ENCODE data around the gene RIN3. TPM values are rescaled to one million over a fixed set of nuclear protein-coding genes. Genes with fewer than 3 reads are reported as not detected.

Gene RIN3
- total and polyA plus RNA-seq, 2 experiments from 2014 or later = 3.5 to 5.4 TPM

DNA sequence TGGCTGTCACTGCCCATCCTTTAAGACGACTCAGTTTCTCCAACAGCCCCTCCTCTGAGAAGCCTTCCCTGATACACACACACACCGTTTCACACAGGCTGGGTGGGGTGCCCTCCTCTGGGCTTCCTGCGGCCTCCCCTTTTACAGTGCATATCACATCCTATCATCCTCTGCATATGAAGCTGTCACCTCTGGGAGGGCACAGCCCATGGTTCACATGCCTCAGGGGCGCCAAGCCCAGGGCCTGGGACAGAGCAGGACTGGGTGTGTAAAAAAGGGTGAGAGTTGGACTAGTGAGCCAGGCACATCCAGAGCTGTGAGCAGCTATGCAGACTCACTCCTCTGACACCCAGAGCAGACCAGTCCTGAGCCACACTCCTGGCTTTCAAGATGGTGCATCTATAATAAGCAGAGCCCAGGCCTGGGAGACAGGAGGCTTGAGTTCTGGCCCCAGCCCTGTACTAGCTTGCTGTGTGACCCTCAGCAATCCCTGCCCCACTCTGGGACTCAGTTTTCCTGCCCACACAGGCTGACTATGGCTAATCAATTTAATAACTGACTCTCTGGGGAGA, 172.3 kb downstream of the RIN3 start:
- Histone ChIP-seq H3K4me3 (no peak overlapping the region), H3K36me3 (no peaks in the 10 kb centered on the region), H3K27ac (no peak overlapping the region), H3K27me3 (peaks cover 18% of the 10 kb centered on the region), H3K4me1 (ENCODE audit: low read depth) (no peaks in the 10 kb centered on the region), H3K9me3 (ENCODE audit: low read depth) (no peaks in the 10 kb centered on the region)
- TF ChIP-seq, protein P1, sequence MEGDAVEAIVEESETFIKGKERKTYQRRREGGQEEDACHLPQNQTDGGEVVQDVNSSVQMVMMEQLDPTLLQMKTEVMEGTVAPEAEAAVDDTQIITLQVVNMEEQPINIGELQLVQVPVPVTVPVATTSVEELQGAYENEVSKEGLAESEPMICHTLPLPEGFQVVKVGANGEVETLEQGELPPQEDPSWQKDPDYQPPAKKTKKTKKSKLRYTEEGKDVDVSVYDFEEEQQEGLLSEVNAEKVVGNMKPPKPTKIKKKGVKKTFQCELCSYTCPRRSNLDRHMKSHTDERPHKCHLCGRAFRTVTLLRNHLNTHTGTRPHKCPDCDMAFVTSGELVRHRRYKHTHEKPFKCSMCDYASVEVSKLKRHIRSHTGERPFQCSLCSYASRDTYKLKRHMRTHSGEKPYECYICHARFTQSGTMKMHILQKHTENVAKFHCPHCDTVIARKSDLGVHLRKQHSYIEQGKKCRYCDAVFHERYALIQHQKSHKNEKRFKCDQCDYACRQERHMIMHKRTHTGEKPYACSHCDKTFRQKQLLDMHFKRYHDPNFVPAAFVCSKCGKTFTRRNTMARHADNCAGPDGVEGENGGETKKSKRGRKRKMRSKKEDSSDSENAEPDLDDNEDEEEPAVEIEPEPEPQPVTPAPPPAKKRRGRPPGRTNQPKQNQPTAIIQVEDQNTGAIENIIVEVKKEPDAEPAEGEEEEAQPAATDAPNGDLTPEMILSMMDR (IDR thresholded peaks at IDR 0.05; ENCODE audit: low read depth, low read length) = no peak
- no peak for DNase-seq (ENCODE audit: low read depth in 1 of 2, low spot score in 1 of 2)

DNA sequence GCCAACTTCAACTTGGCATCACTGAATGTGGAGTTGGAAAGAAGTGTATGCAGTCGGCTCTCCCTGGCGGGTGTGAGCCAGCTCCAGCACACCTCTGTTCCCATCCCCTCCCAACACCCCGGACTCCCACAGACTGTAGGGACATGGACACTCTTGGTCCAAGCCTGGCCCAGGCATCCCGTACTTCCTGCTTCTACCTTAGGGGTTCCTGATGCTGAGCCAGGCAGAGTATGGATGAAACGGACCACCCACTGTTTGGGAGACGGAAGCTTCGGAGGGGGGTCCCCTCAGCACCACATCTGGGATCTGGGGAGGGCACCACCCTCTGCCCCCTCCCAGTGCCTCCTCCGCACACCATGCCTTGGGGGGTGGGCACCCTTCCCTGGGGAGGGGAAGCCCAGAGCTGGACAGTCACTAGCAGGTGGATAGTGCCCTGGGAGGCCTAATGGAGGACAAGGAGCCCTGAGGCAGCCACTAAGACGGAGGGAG, 172.9 kb downstream of the RIN3 start:
- TF ChIP-seq, protein P1 (IDR thresholded peaks at IDR 0.05; ENCODE audit: low read depth, low read length) = no peak
- Histone ChIP-seq H3K4me3 (no peak overlapping the region), H3K27me3 (peaks cover 18% of the 10 kb centered on the region), H3K27ac (no peak overlapping the region), H3K9me3 (ENCODE audit: low read depth) (no peaks in the 10 kb centered on the region), H3K4me1 (ENCODE audit: low read depth) (no peaks in the 10 kb centered on the region), H3K36me3 (no peaks in the 10 kb centered on the region)
- no peak for DNase-seq (ENCODE audit: low read depth in 1 of 2, low spot score in 1 of 2)

DNA sequence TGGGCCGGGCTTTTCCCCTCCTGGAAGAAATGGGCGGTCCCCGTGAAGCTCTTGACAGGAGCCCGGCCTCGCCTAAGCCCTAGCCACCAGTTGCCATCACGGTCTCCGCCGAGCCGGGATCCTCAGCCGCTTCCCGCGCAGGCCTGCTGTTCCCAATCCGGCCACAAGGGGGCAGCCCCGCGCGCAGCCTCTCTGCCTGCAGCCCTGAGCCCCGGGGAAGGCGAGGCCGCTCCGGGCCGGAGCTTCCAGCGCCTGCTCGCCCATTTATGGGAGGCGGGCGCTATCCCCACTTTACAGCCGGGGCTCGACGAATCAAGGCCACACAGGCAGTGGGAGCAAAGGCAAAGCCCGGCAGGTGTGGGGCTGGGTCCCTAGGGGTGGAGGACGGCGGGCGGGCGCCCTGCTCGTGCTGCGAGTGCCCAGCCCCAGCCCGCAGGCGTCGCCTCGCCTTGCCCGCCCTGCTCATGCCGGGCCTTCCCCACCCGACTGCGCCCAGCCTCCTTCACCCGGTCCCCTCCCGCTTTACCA, 173.4 kb downstream of the RIN3 start:
- no peak overlapping the region for H3K27ac ChIP-seq
- TF ChIP-seq, protein P1 (IDR thresholded peaks at IDR 0.05; ENCODE audit: low read depth, low read length) = peak; percentile 95
- peak; percentile 78 to 84 for DNase-seq (ENCODE audit: low read depth in 1 of 2, low spot score in 1 of 2)
- H3K4me1 ChIP-seq (ENCODE audit: low read depth) = no peaks in the 10 kb centered on the region
- no peaks in the 10 kb centered on the region for H3K9me3 ChIP-seq (ENCODE audit: low read depth)
- peaks cover 18% of the 10 kb centered on the region for H3K27me3 ChIP-seq
- H3K4me3 ChIP-seq = peak overlapping the region; percentile 32
- no peaks in the 10 kb centered on the region for H3K36me3 ChIP-seq

DNA sequence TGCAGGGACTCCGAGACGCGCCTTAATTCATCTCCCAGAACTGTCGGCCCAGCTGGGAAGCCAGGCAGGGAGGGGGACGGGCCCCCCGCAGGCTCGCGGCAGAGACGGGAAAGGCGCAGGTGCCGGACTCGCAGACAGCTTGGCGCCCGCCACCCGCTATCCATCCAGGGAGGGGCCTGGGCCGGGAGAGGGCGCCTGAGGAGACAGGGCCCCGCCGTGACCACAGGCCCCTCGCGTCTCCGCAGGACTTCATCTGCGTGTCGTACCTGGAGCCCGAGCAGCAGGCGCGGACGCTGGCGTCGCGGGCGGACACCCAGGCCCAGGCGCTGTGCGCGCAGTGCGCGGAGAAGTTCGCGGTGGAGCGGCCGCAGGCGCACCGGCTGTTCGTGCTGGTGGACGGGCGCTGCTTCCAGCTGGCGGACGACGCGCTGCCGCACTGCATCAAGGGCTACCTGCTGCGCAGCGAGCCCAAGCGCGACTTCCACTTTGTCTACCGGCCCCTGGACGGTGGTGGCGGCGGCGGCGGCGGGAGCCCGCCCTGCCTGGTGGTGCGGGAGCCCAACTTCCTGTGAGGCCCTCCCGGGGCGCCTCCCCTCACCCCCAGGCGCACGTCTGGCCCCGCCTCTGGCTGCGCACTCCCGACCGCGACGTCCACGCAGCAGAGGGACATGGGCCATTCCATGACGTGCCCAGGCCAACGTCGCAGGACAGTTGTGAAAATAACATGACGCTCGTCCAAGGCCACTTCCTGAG, 174.3 kb downstream of the RIN3 start:
- Histone ChIP-seq H3K4me1 (ENCODE audit: low read depth) (no peaks in the 10 kb centered on the region), H3K27ac (no peak overlapping the region), H3K9me3 (ENCODE audit: low read depth) (no peaks in the 10 kb centered on the region), H3K27me3 (peaks cover 18% of the 10 kb centered on the region), H3K4me3 (peak overlapping the region; percentile 32), H3K36me3 (no peaks in the 10 kb centered on the region)
- DNase-seq (ENCODE audit: low read depth in 1 of 2, low spot score in 1 of 2) = peak; percentile 25 to 61
- TF ChIP-seq, protein P1 (IDR thresholded peaks at IDR 0.05; ENCODE audit: low read depth, low read length) = no peak

GRCh38 chr14:92688434-92689375, 175.1 kb downstream of the RIN3 start:
- Histone ChIP-seq H3K27ac (no peak overlapping the region), H3K27me3 (peaks cover 18% of the 10 kb centered on the region), H3K9me3 (ENCODE audit: low read depth) (no peaks in the 10 kb centered on the region), H3K36me3 (no peaks in the 10 kb centered on the region), H3K4me3 (no peak overlapping the region), H3K4me1 (ENCODE audit: low read depth) (no peaks in the 10 kb centered on the region)
- DNase-seq (ENCODE audit: low read depth in 1 of 2, low spot score in 1 of 2) = no peak
- TF ChIP-seq, protein P1 (IDR thresholded peaks at IDR 0.05; ENCODE audit: low read depth, low read length) = no peak

Data from cardiac muscle cell (in vitro differentiated cells and primary cell).